ENCODE measurements around the gene POGLUT3. TPM values are rescaled to one million over a fixed set of nuclear protein-coding genes. Genes with fewer than 3 reads are reported as not detected.

POGLUT3 gene
- total RNA-seq, 1 donor from 2014 or later, result 42.4 TPM

Other genes with a start within 250 kb of the POGLUT3 start
- 1.2 TPM for gene C11orf65, start 30.9 kb downstream of the POGLUT3 start, total RNA-seq (ENCODE audit: insufficient read depth, low replicate concordance)
- gene EXPH5, start 95.4 kb upstream of the POGLUT3 start, total RNA-seq (ENCODE audit: insufficient read depth, low replicate concordance), result 5.8 TPM
- gene DDX10, start 166.7 kb upstream of the POGLUT3 start, total RNA-seq (ENCODE audit: insufficient read depth, low replicate concordance), result 35.9 TPM